ENCODE measurements around the gene ACE2. TPM values are rescaled to one million over a fixed set of nuclear protein-coding genes. Genes with fewer than 3 reads are reported as not detected.
A peak's percentile ranks its signal among the peaks of the same experiment; 100 is the strongest.

ACE2 gene
- total RNA-seq, 1 donor from 2014 or later = not detected

- peaks cover 4% of the 10 kb centered on the region for H3K9me3 Mint-ChIP-seq (ENCODE audit: low read depth)
- H3K36me3 Mint-ChIP-seq (ENCODE audit: low read depth) = no peaks in the 10 kb centered on the region
- H3K4me1 Mint-ChIP-seq (ENCODE audit: low read depth) = no peaks in the 10 kb centered on the region
- H3K4me3 Mint-ChIP-seq (ENCODE audit: unreplicated experiment) = no peak overlapping the region
- no peak for DNase-seq (ENCODE audit: low spot score)
- TF ChIP-seq CTCF (IDR thresholded peaks at IDR 0.05) = no peak
- H3K27ac Mint-ChIP-seq (ENCODE audit: unreplicated experiment) = no peak overlapping the region
- peaks cover 12% of the 10 kb centered on the region for H3K27me3 Mint-ChIP-seq (ENCODE audit: low read depth)
Measured at GRCh38 chrX:15579778-15580747, 20.7 kb downstream of the ACE2 start.

GRCh38 chrX:15576019-15576418 is 24.7 kb downstream of the ACE2 start:
- TF ChIP-seq CTCF (IDR thresholded peaks at IDR 0.05) = no peak
- DNase-seq (ENCODE audit: low spot score) = no peak
- Mint-ChIP-seq H3K9me3 (ENCODE audit: low read depth) (no peaks in the 10 kb centered on the region), H3K27me3 (ENCODE audit: low read depth) (peaks cover 12% of the 10 kb centered on the region), H3K4me3 (ENCODE audit: unreplicated experiment) (no peak overlapping the region), H3K4me1 (ENCODE audit: low read depth) (no peaks in the 10 kb centered on the region), H3K27ac (ENCODE audit: unreplicated experiment) (no peak overlapping the region), H3K36me3 (ENCODE audit: low read depth) (no peaks in the 10 kb centered on the region)

- no peak for DNase-seq (ENCODE audit: low spot score)
- Mint-ChIP-seq H3K9me3 (ENCODE audit: low read depth) (no peaks in the 10 kb centered on the region), H3K4me3 (ENCODE audit: unreplicated experiment) (no peak overlapping the region), H3K27ac (ENCODE audit: unreplicated experiment) (no peak overlapping the region), H3K4me1 (ENCODE audit: low read depth) (no peaks in the 10 kb centered on the region), H3K36me3 (ENCODE audit: low read depth) (no peaks in the 10 kb centered on the region), H3K27me3 (ENCODE audit: low read depth) (peaks cover 24% of the 10 kb centered on the region)
- TF ChIP-seq CTCF (IDR thresholded peaks at IDR 0.05) = no peak
Measured at GRCh38 chrX:15574017-15574416, 26.7 kb downstream of the ACE2 start.

- Mint-ChIP-seq H3K4me1 (ENCODE audit: low read depth) (no peaks in the 10 kb centered on the region), H3K27me3 (ENCODE audit: low read depth) (peaks cover 31% of the 10 kb centered on the region), H3K36me3 (ENCODE audit: low read depth) (no peaks in the 10 kb centered on the region), H3K4me3 (ENCODE audit: unreplicated experiment) (no peak overlapping the region), H3K27ac (ENCODE audit: unreplicated experiment) (no peak overlapping the region), H3K9me3 (ENCODE audit: low read depth) (no peaks in the 10 kb centered on the region)
- no peak for DNase-seq (ENCODE audit: low spot score)
- TF ChIP-seq CTCF (IDR thresholded peaks at IDR 0.05) = no peak
Measured at GRCh38 chrX:15570145-15570544, 30.6 kb downstream of the ACE2 start.

DNA sequence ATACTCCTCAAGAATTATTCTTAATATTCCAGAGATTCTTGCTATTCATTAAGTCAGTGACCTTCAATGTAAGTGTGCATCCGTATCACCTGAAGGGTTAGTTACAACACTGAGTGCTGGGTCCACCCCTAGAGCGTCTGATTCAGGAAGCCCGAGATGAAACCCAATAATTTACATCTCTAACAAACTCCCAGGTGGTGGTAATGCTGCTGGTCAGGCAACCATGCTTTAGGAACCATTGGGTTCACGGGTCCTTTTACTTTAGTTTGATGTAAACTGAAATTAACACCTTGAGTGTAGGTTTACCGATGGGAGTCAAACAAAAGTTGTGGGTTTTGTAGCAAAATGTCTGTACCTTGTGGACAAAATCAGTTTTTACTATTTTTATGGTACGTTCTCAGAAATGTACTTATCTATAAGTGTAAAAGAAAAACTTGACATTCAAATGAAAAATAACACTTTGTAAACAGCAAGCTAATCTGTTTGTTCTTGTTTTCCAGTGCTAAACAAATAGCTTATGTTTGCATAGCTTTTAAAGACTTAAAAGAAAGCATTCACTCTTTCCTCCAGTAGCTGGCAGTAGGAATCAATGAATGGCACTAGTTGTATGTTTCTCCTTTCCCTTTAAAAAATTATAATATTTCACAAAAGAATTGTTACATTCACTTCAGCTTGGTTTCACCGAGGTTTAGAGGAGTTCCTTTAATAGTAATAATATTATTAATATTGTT is 32.7 kb downstream of the ACE2 start:
- TF ChIP-seq CTCF (IDR thresholded peaks at IDR 0.05) = peak; percentile 43
- no peak overlapping the region for H3K4me3 Mint-ChIP-seq (ENCODE audit: unreplicated experiment)
- H3K9me3 Mint-ChIP-seq (ENCODE audit: low read depth) = no peaks in the 10 kb centered on the region
- peaks cover 34% of the 10 kb centered on the region for H3K27me3 Mint-ChIP-seq (ENCODE audit: low read depth)
- no peak for DNase-seq (ENCODE audit: low spot score)
- H3K27ac Mint-ChIP-seq (ENCODE audit: unreplicated experiment) = no peak overlapping the region
- no peaks in the 10 kb centered on the region for H3K36me3 Mint-ChIP-seq (ENCODE audit: low read depth)
- no peaks in the 10 kb centered on the region for H3K4me1 Mint-ChIP-seq (ENCODE audit: low read depth)

Data from chondrocyte (in vitro differentiated cells).